GM18907 (cell line): ENCODE results near the gene ALPK3.
"Not testable (repeated sequence)": the region's sequence is repeated elsewhere in the genome, so short reads cannot be mapped to it uniquely, and the experiment has no call there.

Source experiments
- ATAC-seq: cut with Tn5 transposase; IDR thresholded peaks from one replicate; pipeline ENCODE4 v1.9.1; 2021; ENCODE audit warnings: mild to moderate bottlenecking, moderate library complexity; ENCODE audit not compliant: unreplicated experiment

The ALPK3 gene

GRCh38 chr15:84840741-84841429, 23.7 kb downstream of the ALPK3 start:
- ATAC-seq, result no peak

DNA sequence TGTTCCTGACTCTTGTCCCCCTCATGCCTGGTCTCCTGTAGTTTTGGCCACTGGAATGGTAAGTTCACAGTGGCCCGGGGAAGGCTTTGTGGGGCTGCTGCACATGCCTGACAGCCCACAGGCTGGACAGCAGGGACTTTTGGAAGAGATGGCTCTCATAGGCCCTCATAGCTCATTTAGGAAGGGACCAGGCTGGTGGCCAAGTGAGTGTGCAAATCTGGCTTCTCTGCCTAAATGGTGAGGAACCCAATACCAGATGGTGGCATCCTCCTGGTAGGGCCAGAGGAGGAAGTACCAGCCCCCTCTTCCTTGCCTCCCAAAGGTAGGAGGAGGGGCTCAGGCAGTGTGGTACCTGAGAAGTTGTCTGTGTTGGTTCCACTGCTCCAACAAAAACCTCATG, 25.6 kb downstream of the ALPK3 start:
- ATAC-seq, result no peak

DNA sequence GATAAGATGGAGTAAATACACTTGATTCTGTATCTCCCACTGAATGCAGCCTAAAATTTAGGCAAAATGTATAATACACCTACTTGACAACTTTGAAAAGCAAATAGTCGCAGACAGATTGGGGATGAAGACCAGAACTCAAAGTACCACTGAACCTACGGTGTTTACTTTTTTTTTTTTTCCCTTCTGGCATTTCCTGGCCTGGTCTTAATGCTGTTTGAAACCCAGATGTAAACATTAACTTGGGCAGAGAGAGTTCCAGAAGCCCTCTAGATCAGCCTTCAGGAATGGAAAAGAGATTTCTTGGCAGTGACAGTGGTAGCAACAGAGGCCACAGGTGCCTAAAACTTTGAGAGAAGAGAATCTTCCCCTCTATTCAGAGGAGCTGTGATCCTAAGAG, 27.8 kb downstream of the ALPK3 start:
- ATAC-seq, result no peak

DNA sequence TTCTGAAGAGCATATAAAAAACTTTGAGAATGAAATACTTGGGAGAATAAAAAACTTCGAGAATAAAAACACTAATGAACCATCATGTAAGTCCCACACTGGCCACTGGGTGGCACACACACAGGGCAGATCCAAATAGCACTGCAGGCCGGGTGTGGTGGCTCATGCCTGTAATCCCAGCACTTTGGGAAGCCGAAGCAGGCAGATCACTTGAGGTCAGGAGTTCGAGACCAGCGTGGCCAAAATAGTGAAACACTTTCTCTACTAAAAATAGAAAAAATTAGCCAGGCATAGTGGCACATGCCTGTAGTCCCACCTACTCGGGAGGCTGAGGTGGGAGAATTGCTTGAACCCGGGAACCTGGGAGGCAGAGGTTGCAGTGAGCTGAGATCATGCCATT, 28.5 kb downstream of the ALPK3 start:
- not testable (repeated sequence) for ATAC-seq

DNA sequence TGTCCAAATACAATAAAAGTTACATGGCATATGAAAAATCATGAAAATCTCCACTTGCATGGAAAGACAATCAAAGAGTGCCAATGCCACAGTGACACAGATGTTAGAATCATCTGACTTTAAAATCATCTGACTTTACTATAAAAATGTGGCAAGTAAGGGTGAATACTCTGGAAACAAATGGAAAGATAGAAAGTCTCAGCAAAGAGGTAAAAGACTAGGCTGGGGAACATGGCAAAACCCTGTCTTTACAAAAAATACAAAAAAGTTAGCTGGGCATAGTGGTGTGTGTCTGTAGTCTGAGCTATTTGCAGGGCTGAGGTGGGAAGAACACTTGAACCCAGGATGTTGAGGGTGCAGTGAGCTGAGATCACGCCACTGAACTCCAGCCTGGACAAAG, 29.1 kb downstream of the ALPK3 start:
- no peak for ATAC-seq

GRCh38 chr15:84847382-84847781, 30.2 kb downstream of the ALPK3 start:
- ATAC-seq, result no peak

GRCh38 chr15:84852212-84852611, 35.1 kb downstream of the ALPK3 start:
- no peak for ATAC-seq

- ATAC-seq, result no peak
Observed at GRCh38 chr15:84855136-84855535, 38.0 kb downstream of the ALPK3 start.

DNA sequence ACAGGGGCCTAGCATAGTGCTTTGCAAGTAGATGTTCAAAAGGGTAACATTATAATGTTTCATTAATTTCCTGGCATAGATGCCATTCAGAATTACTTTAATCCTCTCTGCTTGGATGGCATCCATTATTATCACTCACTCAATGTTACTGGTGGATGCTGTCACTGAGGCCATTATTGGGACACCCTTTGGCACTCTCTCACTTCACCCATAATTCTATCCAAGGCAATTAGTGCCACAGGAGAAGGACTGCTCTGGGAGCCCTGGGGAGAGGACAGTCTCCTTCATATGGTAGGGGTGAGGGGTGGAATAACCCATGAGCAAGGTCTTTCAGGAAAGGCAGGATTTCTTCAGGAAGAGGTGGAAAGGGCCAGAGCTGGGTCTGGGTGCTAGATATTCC, 38.6 kb downstream of the ALPK3 start:
- no peak for ATAC-seq

- no peak for ATAC-seq
Observed at GRCh38 chr15:84856731-84857417, 39.7 kb downstream of the ALPK3 start.

DNA sequence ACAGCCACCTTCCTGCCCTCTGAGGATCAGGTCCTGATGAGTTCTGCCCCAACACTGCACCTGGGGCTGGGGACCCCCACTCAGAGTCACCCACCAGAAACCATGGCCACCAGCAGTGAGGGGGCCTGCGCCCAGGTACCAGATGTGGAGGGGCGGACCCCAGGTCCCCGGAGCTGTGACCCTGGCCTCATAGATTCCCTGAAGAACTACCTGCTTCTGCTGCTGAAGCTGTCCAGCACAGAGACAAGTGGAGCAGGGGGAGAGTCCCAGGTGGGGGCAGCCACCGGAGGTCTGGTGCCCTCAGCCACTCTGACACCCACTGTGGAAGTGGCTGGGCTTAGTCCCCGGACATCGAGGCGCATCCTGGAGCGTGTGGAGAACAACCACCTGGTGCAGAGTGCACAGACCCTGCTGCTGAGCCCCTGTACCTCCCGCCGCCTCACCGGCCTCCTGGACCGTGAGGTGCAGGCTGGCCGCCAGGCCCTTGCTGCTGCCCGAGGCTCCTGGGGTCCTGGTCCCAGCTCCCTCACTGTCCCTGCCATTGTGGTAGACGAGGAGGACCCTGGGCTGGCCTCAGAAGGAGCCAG, 40.4 kb downstream of the ALPK3 start:
- no peak for ATAC-seq

GRCh38 chr15:84858231-84858630, 41.1 kb downstream of the ALPK3 start:
- no peak for ATAC-seq

- no peak for ATAC-seq
Observed at GRCh38 chr15:84859144-84859543, 42.0 kb downstream of the ALPK3 start.

- ATAC-seq, result no peak
Observed at GRCh38 chr15:84859651-84860050, 42.5 kb downstream of the ALPK3 start.

GRCh38 chr15:84861781-84862180, 44.6 kb downstream of the ALPK3 start:
- no peak for ATAC-seq

DNA sequence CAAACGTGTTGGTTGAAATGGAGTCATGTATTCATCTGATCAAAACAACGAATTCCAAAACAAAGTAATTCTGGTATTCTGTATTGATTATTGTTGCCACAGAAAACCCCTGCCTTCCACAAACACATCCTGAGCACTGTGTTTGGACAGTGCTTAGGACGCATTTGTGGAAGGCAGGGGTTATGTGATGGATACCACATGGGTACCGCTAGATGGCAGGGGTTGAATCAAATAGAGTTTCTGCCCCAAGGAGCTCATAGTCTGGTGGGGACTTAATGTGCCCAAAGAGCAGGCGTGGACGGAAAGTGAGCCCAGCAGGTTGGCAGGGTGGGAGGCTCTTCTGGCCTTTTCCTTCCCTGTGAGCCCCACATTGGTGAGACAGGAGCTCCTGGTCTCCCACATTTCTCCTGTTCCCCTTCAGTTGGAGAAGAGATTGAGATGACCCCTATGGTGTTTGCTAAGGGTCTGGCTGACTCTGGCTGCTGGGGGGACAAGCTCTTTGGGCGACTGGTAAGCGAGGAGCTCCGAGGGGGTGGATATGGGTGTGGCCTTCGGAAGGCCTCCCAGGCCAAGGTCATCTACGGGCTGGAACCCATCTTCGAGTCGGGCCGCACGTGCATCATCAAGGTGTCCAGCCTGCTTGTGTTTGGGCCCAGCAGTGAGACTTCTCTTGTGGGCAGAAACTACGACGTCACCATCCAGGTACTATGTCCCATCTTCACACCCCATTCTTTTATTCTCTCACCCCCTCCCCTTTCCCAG, 45.2 kb downstream of the ALPK3 start:
- no peak for ATAC-seq

DNA sequence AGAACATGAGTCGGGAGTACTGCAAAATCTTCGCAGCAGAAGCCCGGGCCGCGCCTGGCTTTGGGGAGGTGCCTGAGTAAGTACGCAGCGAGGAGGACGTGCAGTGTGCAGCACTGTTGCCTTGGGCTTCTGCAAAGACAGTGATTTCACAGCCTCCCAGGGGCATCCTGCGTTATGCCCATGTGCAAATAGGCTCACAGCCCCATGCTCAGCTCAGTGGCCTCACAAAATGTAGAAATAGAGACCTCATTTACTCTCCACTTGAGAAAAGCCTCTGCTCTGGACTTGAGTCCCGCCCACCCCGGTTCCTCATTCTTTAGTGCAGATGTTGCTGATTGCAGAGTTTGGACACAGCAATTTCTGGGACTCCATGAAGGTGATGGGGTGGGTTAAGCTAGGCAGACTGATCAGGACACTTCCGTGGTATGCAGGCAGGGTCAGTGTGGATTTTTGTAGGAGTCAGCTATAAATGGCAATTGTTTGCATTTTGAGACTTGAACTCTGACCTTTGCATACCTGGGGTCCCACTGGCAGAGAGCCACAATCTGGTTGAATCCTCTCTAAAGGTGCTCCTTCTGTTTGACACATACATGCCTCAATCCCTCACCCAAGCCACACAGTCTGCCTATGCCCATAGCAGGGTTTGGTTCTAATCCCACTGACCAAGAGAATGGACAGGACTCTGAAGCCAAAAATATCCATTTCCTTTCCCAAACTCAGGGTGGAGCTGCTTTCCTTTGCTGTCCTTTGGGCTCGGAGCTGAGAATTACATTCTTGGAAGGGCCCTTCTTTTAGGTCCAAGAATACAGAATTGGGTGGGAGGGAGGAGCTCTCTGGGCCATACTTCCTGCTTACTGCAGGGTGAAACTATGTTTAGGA, 46.6 kb downstream of the ALPK3 start:
- ATAC-seq, result no peak

DNA sequence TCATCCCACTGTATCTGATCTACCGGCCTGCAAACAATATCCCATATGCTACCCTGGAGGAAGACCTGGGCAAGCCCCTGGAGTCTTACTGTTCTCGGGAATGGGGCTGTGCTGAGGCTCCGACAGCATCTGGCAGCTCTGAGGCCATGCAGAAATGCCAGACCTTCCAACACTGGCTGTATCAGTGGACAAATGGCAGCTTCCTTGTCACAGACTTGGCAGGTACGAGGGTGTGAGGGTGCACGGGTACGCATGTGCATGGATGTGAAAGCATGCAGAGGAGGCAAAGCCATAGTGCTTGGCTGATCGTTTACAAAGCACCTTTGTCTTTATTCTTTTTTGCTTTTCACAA, 47.3 kb downstream of the ALPK3 start:
- no peak for ATAC-seq

GRCh38 chr15:84865074-84865569, 48.0 kb downstream of the ALPK3 start:
- no peak for ATAC-seq

GRCh38 chr15:84868037-84868880, 51.1 kb downstream of the ALPK3 start:
- ATAC-seq, result no peak
